Endometrial microvascular endothelial cells (primary cell): ENCODE data around the gene KRTAP3-1. TPM values are rescaled to one million over a fixed set of nuclear protein-coding genes. Genes with fewer than 3 reads are reported as not detected.
"Not testable (repeated sequence)": the region's sequence is repeated elsewhere in the genome, so short reads cannot be mapped to it uniquely, and the experiment has no call there.

Experiments used
- in situ Hi-C: cut with HindIII; loops from 2 replicates; pipeline ENCODE4 v1.10.0; 2017; ENCODE audit warnings: low sequenced_read_pairs, low pct_unique_long_range_greater_than_20kb; ENCODE audit errors: inconsistent ontology term
- total RNA-seq: library from RNA; depleted of rRNA; stranded (reverse); fragments of >200 nt; gene quantifications from one replicate; pipeline ENCODE4 v1.2.3, GENCODE V29; 2015; ENCODE audit errors: inconsistent ontology term

The KRTAP3-1 gene
- total RNA-seq, result not detected

- in situ Hi-C loops, result no loop called here
Observed at GRCh38 chr17:41008811-41009210, at the start of gene KRTAP3-1. Gene KRTAP3-1 (minus strand): TSS chr17:41009128. CDS start chr17:41009074, 54 bp downstream.

DNA sequence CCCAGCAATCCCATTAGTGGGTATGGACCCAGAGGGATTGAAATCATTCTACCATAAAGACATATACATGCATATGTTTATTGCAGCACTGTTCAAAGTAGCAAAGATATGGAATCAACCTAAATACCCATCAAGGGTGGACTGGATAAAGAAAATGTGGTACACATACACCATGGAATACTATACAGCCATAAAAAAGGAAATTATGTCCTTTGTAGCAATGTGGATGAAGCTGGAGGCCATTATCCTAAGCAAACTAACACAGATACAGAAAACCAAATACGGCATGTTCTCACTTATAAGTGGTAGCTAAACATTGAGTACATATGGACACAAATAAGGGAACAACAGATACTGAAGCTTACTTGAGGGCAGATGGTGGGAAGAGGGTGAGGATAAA, 48.6 kb upstream of the KRTAP3-1 start:
- in situ Hi-C loops, result no loop called here

DNA sequence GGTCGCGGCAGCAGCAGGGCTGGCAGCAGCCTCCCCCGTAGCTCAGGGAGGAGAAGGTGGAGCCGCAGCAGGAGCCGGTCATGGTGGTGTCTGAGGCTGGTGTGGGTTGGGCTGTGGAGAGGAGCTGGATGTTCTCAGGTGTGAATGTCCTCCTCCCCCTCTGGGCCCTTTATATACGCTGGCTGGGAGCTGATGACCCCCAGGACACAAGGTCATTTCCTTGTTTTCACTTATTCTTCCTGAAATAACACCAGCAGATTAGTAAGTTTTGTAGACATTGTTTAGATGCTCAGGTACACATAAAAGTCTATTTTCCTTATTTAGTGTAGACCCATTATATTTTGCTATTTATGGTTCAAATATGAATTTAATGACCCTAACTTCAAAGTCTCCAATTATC, 46.2 kb upstream of the KRTAP3-1 start, which contains the start of gene KRTAP2-2:
TSS of gene KRTAP2-2 (minus strand) at position 101 of the 400 bp plus-strand sequence. CDS start at position 82, 19 bp downstream.
- in situ Hi-C loops, result not testable (repeated sequence)

DNA sequence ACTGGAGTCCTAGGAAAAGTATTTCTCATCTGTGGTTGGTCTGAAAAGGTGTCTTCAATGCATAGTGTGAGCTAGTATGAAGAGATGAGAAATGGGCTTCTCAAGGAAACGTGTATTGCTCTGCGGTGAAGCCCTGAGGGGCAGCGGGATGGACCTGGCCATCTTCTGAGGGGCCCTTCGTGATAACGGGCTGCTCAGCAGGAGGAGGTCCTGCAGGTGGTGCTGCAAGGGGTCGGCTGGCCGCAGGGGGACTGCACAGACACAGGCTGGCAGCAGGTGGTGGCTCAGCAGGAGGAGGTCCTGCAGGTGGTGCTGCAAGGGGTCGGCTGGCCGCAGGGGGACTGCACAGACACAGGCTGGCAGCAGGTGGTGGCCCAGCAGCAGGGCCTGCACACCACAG, 45.6 kb upstream of the KRTAP3-1 start:
- in situ Hi-C loops, result not testable (repeated sequence)

DNA sequence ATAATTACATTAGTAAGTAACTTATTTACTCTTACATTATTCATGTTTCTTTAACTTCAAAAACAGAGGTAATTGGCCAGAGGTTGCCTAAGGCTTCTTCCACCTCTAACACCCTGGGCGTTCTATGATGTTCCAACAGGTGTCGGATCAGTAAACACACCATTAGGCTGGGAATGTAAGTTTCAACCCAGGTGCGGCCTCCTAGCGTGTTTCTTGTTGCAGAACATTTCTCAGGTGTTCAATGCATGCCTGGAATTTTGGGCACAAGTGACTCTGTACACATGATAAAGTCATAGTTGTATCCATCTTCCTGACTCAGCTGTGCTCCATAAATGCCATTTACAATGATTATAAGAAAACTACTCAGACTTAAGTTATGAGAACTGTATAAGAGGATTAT, 45.1 kb upstream of the KRTAP3-1 start:
- in situ Hi-C loops, result no loop called here

DNA sequence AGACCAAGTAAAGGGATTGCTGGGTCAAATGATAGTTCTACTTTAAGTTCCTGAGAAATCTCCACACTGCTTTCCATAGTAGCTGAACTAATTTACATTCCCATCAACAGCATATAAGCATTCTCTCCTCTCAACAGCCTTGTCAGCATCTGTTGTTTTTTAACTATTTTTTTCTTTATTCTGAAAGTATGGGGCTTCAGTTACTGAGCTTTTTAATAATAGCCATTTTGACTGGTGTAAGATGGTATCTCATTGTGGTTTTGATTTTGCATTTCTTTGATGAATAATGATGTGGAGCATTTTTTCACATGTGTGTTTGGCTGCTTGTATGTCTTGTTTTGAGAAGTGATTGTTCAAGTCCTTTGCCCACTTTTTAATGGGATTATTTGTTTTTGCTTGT, 43.6 kb upstream of the KRTAP3-1 start:
- in situ Hi-C loops, result no loop called here

- in situ Hi-C loops, result no loop called here
Observed at GRCh38 chr17:41049110-41049509, 40.2 kb upstream of the KRTAP3-1 start.

DNA sequence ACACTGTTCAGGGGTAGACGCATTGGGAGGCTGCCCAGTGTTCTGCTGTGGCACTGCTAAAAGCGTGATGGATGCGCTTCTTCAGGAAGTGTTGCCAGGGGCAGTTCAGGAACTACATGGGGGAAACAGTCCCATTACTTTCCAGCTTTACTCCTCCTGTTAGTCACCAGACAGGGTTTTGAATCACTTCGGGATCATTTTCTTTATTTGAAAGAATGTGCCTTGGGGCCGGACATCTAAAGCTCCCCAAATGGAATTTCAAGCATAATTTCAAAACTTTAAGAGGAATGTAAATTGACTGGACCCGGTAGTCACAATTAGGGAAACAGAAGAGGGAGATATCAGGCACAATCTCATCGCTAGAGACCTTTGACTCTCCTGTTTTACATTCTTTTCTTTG, 39.5 kb upstream of the KRTAP3-1 start:
- in situ Hi-C loops, result no loop called here

- in situ Hi-C loops, result not testable (repeated sequence)
Observed at GRCh38 chr17:41046735-41047465, 38.0 kb upstream of the KRTAP3-1 start, which contains the start of gene KRTAP2-1. Gene KRTAP2-1 (minus strand): TSS chr17:41047316. CDS start chr17:41047267, 49 bp downstream.

GRCh38 chr17:41042953-41043352, 34.0 kb upstream of the KRTAP3-1 start:
- in situ Hi-C loops, result no loop called here

DNA sequence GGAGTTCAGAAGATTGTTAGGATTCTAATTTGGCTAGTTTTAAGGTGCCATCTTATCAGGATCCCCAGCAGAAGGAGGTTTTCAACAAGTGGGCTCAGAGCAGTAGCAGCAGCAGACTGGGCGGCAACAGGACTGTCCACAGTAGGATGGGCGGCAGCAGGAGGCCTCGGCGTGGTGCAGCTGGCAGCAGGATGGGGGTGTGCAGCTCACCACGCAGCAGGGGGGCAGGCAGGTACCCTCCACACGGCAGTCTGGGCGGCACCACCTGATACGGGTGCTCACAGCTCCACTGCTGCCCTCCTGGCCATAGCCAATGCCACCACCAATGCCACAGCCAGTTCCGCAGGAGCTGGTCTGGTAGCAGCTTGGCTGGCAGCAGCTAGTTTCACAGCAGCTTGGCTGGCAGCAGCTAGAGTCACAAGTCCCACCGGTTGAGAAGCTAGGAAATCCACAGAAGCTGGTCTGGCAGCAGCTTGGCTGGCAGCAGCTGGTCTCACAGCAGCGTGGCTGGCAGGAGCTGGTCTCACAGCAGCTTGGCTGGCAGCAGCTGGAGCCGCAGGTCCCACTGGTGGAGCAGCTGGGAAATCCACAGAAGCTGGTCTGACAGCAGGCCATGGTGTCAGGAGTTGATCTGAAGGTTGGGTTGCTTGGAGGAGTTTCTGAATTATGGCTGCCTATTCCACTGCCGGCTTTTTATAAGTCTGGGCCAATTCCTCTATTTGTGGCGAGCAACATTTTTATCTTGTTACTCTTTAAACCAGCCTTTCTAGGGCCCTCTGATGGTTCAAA, 32.0 kb upstream of the KRTAP3-1 start, which contains the start of gene KRTAP1-1:
TSS of gene KRTAP1-1 (minus strand) at position 668 of the 789 bp plus-strand sequence. CDS start at position 615, 53 bp downstream.
- in situ Hi-C loops, result not testable (repeated sequence)

GRCh38 chr17:41037853-41038350, 29.0 kb upstream of the KRTAP3-1 start:
- in situ Hi-C loops, result no loop called here

DNA sequence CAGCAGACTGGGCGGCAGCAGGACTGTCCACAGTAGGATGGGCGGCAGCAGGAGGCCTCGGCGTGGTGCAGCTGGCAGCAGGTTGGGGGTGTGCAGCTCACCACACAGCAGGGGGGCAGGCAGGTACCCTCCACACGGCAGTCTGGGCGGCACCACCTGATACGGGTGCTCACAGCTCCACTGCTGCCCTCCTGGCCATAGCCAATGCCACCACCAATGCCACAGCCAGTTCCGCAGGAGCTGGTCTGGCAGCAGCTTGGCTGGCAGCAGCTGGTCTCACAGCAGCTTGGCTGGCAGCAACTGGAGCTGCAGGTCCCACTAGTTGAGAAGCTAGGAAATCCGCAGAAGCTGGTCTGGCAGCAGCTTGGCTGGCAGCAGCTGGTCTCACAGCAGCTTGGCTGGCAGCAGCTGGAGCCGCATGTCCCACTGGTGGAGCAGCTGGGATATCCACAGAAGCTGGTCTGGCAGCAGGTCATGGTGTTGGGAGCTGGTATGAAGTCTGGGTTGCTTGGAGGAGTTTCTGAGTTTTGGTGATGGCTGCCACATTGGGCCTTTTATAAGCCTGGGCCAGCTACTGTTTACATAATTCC, 25.5 kb upstream of the KRTAP3-1 start, which contains the start of gene KRTAP1-3:
TSS of gene KRTAP1-3 (minus strand) at position 529 of the 590 bp plus-strand sequence. CDS start at position 476, 53 bp downstream.
- in situ Hi-C loops, result not testable (repeated sequence)

DNA sequence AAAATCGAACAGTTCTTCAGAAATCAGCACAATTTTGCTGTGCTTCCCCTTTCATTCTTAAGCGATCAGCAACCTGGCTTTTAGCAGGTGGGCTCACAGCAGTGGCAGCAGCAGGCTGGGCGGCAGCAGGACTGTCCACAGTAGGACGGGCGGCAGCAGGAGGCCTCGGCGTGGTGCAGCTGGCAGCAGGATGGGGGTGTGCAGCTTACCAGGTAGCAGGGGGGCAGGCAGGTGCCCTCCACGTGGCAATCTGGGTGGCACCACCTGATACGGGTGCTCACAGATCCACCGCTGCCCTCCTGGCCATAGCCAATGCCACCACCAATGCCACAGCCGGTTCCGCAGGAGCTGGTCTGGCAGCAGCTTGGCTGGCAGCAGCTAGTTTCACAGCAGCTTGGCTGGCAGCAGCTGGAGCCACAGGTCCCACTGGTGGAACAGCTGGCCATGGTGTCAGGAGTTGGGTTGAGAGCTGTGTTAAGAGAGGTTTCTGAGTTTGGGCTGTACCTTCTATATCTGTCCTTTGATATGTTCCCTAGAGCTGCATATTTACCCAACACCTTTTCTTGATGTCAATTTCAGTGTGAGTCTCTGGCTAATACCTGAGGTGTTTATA, 20.8 kb upstream of the KRTAP3-1 start, which contains the start of gene KRTAP1-4:
TSS of gene KRTAP1-4 (minus strand) at position 563 of the 613 bp plus-strand sequence. CDS start at position 446, 117 bp downstream.
- in situ Hi-C loops, result no loop called here

GRCh38 chr17:41026715-41027471, 18.0 kb upstream of the KRTAP3-1 start, which contains the start of gene KRTAP1-5:
Gene KRTAP1-5 (minus strand): TSS chr17:41027208. CDS start chr17:41027155, 53 bp downstream.
- in situ Hi-C loops, result no loop called here

GRCh38 chr17:41024697-41025096, 15.8 kb upstream of the KRTAP3-1 start:
- in situ Hi-C loops, result no loop called here

DNA sequence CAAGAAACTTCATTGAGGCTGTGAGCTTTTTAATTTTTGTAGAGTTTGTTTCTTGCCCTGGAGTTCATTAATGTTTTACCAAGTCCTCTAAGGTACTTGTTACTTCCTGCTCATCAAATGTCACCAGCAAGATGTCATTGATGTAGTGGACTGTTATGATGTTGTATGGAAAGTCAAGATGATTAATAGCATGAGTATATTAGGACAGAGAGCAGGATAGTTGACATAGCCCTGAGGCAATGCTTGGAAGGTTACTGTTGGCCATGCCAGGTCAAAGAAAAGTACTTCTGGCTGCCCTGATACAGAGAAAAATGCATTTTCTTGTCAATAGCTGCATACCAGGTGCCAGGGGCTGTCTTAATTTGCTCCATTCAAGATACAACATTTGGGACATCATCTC, 11.4 kb upstream of the KRTAP3-1 start:
- in situ Hi-C loops, result no loop called here

- in situ Hi-C loops, result no loop called here
Observed at GRCh38 chr17:41019415-41019814, 10.5 kb upstream of the KRTAP3-1 start.
